GM12878 (cell line): Measurements from ENCODE around the gene IL20RB. TPM values are rescaled to one million over a fixed set of nuclear protein-coding genes. Genes with fewer than 3 reads are reported as not detected.

Experiments
- ATAC-seq: fragments of 200-7000 bp; cut with Tn5 transposase; 3 replicates; pipeline ENCODE4 v1.9.1; 2020; ENCODE audit warnings: mild to moderate bottlenecking, moderate library complexity
- BruUV-seq: library from RNA; stranded (reverse); fragments of 400-500 nt; replicated peaks from 2 replicates; lab custom pipeline; 2021; lab: Mats Ljungman, UMichigan
- CTCF ChIA-PET: fragments of 300-600 bp; sonication (Branson Sonifier 250); formaldehyde crosslinking; extraction: SDS; loops from one replicate; lab custom pipeline; 2021; ENCODE audit warnings: inconsistent platforms; lab: Yijun Ruan, JAX
- POLR2A ChIA-PET: fragments of 350-600 bp; formaldehyde crosslinking; extraction: SDS; loops from one replicate; lab custom pipeline; 2021; ENCODE audit warnings: inconsistent platforms; lab: Charles Lee
- RAD21 ChIA-PET: fragments of 300-600 bp; sonication (Branson Sonifier 250); formaldehyde crosslinking; loops from one replicate; lab custom pipeline; 2023; ENCODE audit warnings: antibody characterized with exemption; ENCODE audit not compliant: unreplicated experiment; lab: Charles Lee
- SMC1A ChIA-PET: fragments of 300-600 bp; sonication (Branson Sonifier 250); formaldehyde crosslinking; loops from one replicate; lab custom pipeline; 2023; ENCODE audit not compliant: unreplicated experiment, uncharacterized antibody; lab: Charles Lee
- DNase-seq: peaks from one replicate; pipeline ENCODE4 v3.0.0-alpha.2; 2011; ENCODE audit warnings: low read depth, low spot score
- FAIRE-seq: peaks from 3 replicates; lab custom pipeline; 2011; peaks lifted over from hg19 to GRCh38; lab: Jason Lieb, UNC
- H2AFZ ChIP-seq: 2 replicates; pipeline ENCODE4 v1.6.0; 2011; ENCODE audit warnings: low read depth, low read length, control low read depth; ENCODE audit not compliant: control insufficient read depth
- H3K27ac ChIP-seq: 2 replicates; pipeline ENCODE4 v1.5.1; 2011; ENCODE audit warnings: control low read depth; ENCODE audit not compliant: control insufficient read depth, insufficient read depth
- H3K27me3 ChIP-seq, 2 experiments: replicated peaks in 1 of 2; 2 replicates each; pipeline versions ENCODE4 v1.6.0 to v1.6.1; 2011; ENCODE audit warnings: low read length in 1 of 2; ENCODE audit not compliant: control insufficient read depth in 2 of 2, insufficient read depth in 2 of 2
- H3K36me3 ChIP-seq, 2 experiments: 2 replicates each; pipeline ENCODE4 v1.5.1; 2011; ENCODE audit warnings: low read length in 1 of 2; ENCODE audit not compliant: control insufficient read depth in 2 of 2, insufficient read depth in 2 of 2
- H3K4me1 ChIP-seq: 2 replicates; pipeline ENCODE4 v1.6.1; 2011; ENCODE audit warnings: mild to moderate bottlenecking, low read length, moderate library complexity, mixed read lengths; ENCODE audit not compliant: control insufficient read depth, insufficient read depth
- H3K4me2 ChIP-seq: 2 replicates; pipeline ENCODE4 v1.6.0; 2011; ENCODE audit warnings: control low read depth; ENCODE audit not compliant: control insufficient read depth, insufficient read depth
- H3K4me3 ChIP-seq: fragments of 200-600 bp; sonication (generic); 2 replicates; pipeline ENCODE4 v1.5.1; 2016
- H3K79me2 ChIP-seq: 2 replicates; pipeline ENCODE4 v1.6.0; 2011; ENCODE audit warnings: low read length; ENCODE audit not compliant: control insufficient read depth, insufficient read depth
- H3K9ac ChIP-seq: 2 replicates; pipeline ENCODE4 v1.8.0; 2011; ENCODE audit warnings: low read length, control low read depth, mixed read lengths; ENCODE audit not compliant: control insufficient read depth, insufficient read depth
- H3K9me3 ChIP-seq: replicated peaks from 3 replicates; pipeline ENCODE4 v1.5.1; 2011; ENCODE audit warnings: mild to moderate bottlenecking, low read length; ENCODE audit not compliant: control insufficient read depth, insufficient read depth
- H4K20me1 ChIP-seq: 2 replicates; pipeline ENCODE4 v1.6.0; 2011; ENCODE audit not compliant: control insufficient read depth, insufficient read depth
- BMI1 ChIP-seq: fragments of 450-650 bp; IDR thresholded peaks from 2 replicates; pipeline ENCODE4 v1.6.1; 2016; ENCODE audit warnings: mild to moderate bottlenecking, moderate library complexity, borderline replicate concordance
- CHD4 ChIP-seq: fragments of 200-600 bp; sonication (generic); IDR thresholded peaks from 2 replicates; pipeline ENCODE4 v1.6.1; 2016; ENCODE audit warnings: mild to moderate bottlenecking
- ESRRA ChIP-seq: IDR thresholded peaks from 2 replicates; pipeline ENCODE4 v1.6.1; 2012; ENCODE audit warnings: mild to moderate bottlenecking, low read length, improper control_type of control experiment
- ETV6 ChIP-seq, 2 experiments: fragments of 450-650 bp in 1 of 2; IDR thresholded peaks in 1 of 2; conservative IDR thresholded peaks in 1 of 2; 2 replicates each; pipeline ENCODE4 v1.6.1; 2014; ENCODE audit warnings: antibody characterized with exemption in 1 of 2, borderline replicate concordance in 1 of 2, low read depth in 1 of 2, mild to moderate bottlenecking in 1 of 2, moderate library complexity in 1 of 2
- FOXK2 ChIP-seq: fragments of 450-650 bp; IDR thresholded peaks from 2 replicates; pipeline ENCODE4 v1.6.1; 2017; ENCODE audit warnings: mild to moderate bottlenecking, moderate library complexity
- IRF4 ChIP-seq: IDR thresholded peaks from 2 replicates; pipeline ENCODE4 v1.6.1; 2011; ENCODE audit warnings: low read depth, low read length
- NKRF ChIP-seq: fragments of 450-650 bp; conservative IDR thresholded peaks from 2 replicates; pipeline ENCODE4 v1.6.1; 2017; ENCODE audit warnings: mild to moderate bottlenecking, moderate library complexity
- NRF1 ChIP-seq: conservative IDR thresholded peaks from 2 replicates; pipeline ENCODE4 v1.6.1; 2011; ENCODE audit warnings: mild to moderate bottlenecking, low read depth, low read length, improper control_type of control experiment
- PAX8 ChIP-seq: fragments of 450-650 bp; IDR thresholded peaks from 2 replicates; pipeline ENCODE4 v1.6.1; 2017; ENCODE audit warnings: mild to moderate bottlenecking, moderate library complexity
- RELB ChIP-seq: fragments of 450-650 bp; IDR thresholded peaks from 2 replicates; pipeline ENCODE4 v1.6.1; 2017; ENCODE audit warnings: low read depth, mild to moderate bottlenecking, moderate library complexity
- SIN3A ChIP-seq: IDR thresholded peaks from 2 replicates; pipeline ENCODE4 v1.6.1; 2012; ENCODE audit warnings: low read depth, low read length, improper control_type of control experiment
- SKIL ChIP-seq: fragments of 450-650 bp; IDR thresholded peaks from 2 replicates; pipeline ENCODE4 v1.6.1; 2017; ENCODE audit warnings: mild to moderate bottlenecking, low read depth, inconsistent platforms; ENCODE audit not compliant: poor library complexity, severe bottlenecking
- SMAD1 ChIP-seq: fragments of 450-650 bp; IDR thresholded peaks from 2 replicates; pipeline ENCODE4 v1.6.1; 2018; ENCODE audit warnings: mild to moderate bottlenecking, low read depth; ENCODE audit not compliant: partially characterized antibody
- ZBTB11 ChIP-seq: fragments of 450-650 bp; formaldehyde crosslinking; IDR thresholded peaks from 2 replicates; pipeline ENCODE4 v1.5.0; 2022; ENCODE audit warnings: mild to moderate bottlenecking, missing genetic modification characterization
- ZNF274 ChIP-seq: IDR thresholded peaks from one replicate; pipeline ENCODE4 v1.8.0; 2011; ENCODE audit not compliant: insufficient read length, insufficient read depth
- ZNF384 ChIP-seq: IDR thresholded peaks from 2 replicates; pipeline ENCODE4 v1.6.1; 2012; ENCODE audit warnings: low read depth, mild to moderate bottlenecking, low read length, improper control_type of control experiment, borderline replicate concordance
- WGBS: methylation state at CpG from one replicate; pipeline ENCODE4 v1.1.6; 2016; ENCODE audit warnings: low lambda C conversion rate; ENCODE audit not compliant: insufficient replicate concordance, insufficient coverage; ENCODE audit errors: missing lambda C conversion rate; 5-methylcytosine and 5-hydroxymethylcytosine counted together
- in situ Hi-C: fragments of 300-500 bp; cut with MboI; formaldehyde crosslinking; loops from 9 replicates; pipeline ENCODE4 v1.14.3; 2018; ENCODE audit warnings: mixed read lengths
- intact Hi-C: fragments of 100-400 bp; cut with micrococcal nuclease; formaldehyde crosslinking; loops from one replicate; pipeline ENCODE4 v1.14.2; 2022; ENCODE audit not compliant: unreplicated experiment
- polyA plus RNA-seq, 11 experiments: library from polyadenylated mRNA; depleted of rRNA in 4 of 11; unstranded in 6 of 11; stranded (reverse) in 5 of 11; fragments of >200 nt; fragmentation: Nextera tagmentation in 4 of 11; fragmentation: Illumina TruSeq in 1 of 11; extraction: Ambion mirVana in 4 of 11; extraction: Trizol in 1 of 11; gene quantifications; 1 replicate in 1 of 11; 2 replicates in 10 of 11; pipeline versions ENCODE4 v1.2.1 to v1.2.3, GENCODE V29; 2011 to 2016; ENCODE audit warnings: inconsistent platforms in 2 of 11, missing spikeins in 2 of 11, low read depth in 1 of 11
- total RNA-seq, 4 experiments: library from RNA; depleted of rRNA in 3 of 4; stranded (reverse); fragments of >200 nt in 3 of 4; fragmentation: Illumina TruSeq in 1 of 4; extraction: Trizol in 1 of 4; gene quantifications; 2 replicates each; pipeline versions ENCODE4 v1.2.1 to v1.2.3, GENCODE V29; 2013 to 2021

The IL20RB gene
- total and polyA plus RNA-seq, 10 of the 15 experiments (the other 5 are each of a cell fraction or from before 2014, with no cell fraction given) = 0.21 to 1.1 (median 0.54) TPM

- H3K27me3 ChIP-seq = no peaks in the 10 kb centered on the region
- in situ Hi-C loops (no loop called here), intact Hi-C loops (no loop called here)
- H3K9me3 ChIP-seq = no peaks in the 10 kb centered on the region
- no peak for FAIRE-seq
- no peak overlapping the region for H3K4me2 ChIP-seq
- 46% methylated on average over 2 of the region's 2 CpGs for WGBS
- H3K9ac ChIP-seq = no peak overlapping the region
- no peak overlapping the region for H3K4me3 ChIP-seq
- CTCF ChIA-PET = interaction anchor here (1.3 to 12.2 kb wide), 2 partner anchors 12 to 265 kb away, joined by 7 to 229 read pairs; partner anchors contain the start of gene STAG1
- H3K27ac ChIP-seq = no peak overlapping the region
- no peak for DNase-seq
- RAD21 ChIA-PET = interaction anchor here (1.3 kb wide), 1 partner anchor 268 kb away, joined by 7 read pairs; the partner anchor contains the start of gene STAG1
- H3K36me3 ChIP-seq = no peaks in the 10 kb centered on the region
- no peak overlapping the region for H2AFZ ChIP-seq
- no peaks in the 10 kb centered on the region for H3K79me2 ChIP-seq
- ATAC-seq = no peak
- SMC1A ChIA-PET = no interaction called here
- BruUV-seq = no TSS peak
- POLR2A ChIA-PET = no interaction called here
- H3K4me1 ChIP-seq = no peaks in the 10 kb centered on the region
- H4K20me1 ChIP-seq = no peaks in the 10 kb centered on the region
- no peak for TF ChIP-seq PAX8
- TF ChIP-seq BMI1 = no peak
- no peak for TF ChIP-seq ZBTB11 (CRISPR knock-in tag)
- TF ChIP-seq SIN3A = no peak
- TF ChIP-seq ZNF384 = no peak
- TF ChIP-seq CHD4 = no peak
- no peak for TF ChIP-seq SKIL
- TF ChIP-seq NKRF = no peak
- no peak for TF ChIP-seq NRF1
- TF ChIP-seq IRF4 = no peak
- no peak for TF ChIP-seq ZNF274
- no peak for TF ChIP-seq FOXK2
- no peak for TF ChIP-seq ETV6 (conservative IDR thresholded peaks at IDR 0.05 in 1 of 2, IDR thresholded peaks at IDR 0.05 in 1 of 2; ENCODE audit: borderline replicate concordance in 1 of 2, low read depth in 1 of 2)
- TF ChIP-seq SMAD1 = no peak
- no peak for TF ChIP-seq ESRRA
- no peak for TF ChIP-seq RELB
Observed at GRCh38 chr3:137020888-137021287, 63.1 kb downstream of the IL20RB start.
